ENCODE results near the gene DENND1B.
"Not testable (repeated sequence)": the region's sequence is repeated elsewhere in the genome, so short reads cannot be mapped to it uniquely, and the experiment has no call there.

The DENND1B gene

DNA sequence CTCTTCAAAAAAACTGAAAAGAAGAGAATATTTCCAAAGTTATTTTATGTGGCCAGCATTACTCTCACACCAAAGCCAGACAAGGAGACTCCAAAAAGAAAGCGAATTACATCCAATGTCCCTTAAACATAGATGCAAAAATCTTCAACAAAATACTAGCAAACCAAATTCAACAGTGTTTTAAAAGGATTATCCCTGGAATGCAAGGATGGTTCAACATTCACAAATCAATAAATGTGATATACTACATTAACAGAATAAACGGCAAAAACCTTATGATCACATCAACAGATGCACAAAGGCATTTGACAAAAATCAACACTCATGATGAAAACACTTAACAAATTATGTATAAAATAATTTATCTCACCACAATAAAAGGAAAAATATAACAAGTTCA, 207.8 kb downstream of the DENND1B start:
- no peak for DNase-seq (ENCODE audit: low read depth in 1 of 2, low spot score in 1 of 2)

DNA sequence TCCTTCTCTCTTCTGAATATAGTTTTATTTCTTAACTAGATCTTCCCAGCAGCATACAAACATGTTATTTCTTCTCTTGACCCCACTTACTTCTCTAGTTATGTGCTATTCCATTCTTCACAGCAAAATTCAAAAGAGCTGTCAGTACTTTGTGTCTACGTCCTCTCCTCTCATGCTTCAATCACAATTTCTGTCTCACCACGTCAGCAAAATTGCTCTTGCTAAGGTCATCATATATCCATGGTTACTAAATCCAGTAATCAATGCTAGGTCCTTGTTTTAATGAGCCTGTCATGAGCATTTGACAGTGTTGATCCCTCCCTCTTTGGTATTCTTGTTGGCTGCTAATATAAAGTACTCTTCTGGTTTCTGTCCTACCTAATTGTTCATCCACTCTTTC, 214.2 kb downstream of the DENND1B start:
- DNase-seq (ENCODE audit: low read depth in 1 of 2, low spot score in 1 of 2), result no peak

DNA sequence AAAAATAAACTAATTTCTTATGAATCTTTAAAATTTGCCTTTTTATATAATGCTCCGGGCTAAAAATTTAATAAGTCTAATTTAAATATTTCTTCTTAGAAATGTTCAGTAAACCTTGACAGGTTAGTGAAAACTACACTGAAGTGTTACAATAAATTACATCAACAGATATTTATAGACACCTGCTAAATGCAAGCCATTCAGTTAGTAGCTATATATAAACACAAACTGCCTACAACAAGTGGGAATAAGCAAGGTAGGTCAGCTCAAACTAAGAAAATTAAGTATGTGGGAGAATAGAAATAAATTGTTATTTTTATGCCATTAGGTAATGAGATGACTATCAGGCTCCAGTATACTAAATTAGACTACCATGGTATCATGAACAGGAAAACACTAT, 215.6 kb downstream of the DENND1B start:
- DNase-seq (ENCODE audit: low read depth in 1 of 2, low spot score in 1 of 2), result no peak

DNA sequence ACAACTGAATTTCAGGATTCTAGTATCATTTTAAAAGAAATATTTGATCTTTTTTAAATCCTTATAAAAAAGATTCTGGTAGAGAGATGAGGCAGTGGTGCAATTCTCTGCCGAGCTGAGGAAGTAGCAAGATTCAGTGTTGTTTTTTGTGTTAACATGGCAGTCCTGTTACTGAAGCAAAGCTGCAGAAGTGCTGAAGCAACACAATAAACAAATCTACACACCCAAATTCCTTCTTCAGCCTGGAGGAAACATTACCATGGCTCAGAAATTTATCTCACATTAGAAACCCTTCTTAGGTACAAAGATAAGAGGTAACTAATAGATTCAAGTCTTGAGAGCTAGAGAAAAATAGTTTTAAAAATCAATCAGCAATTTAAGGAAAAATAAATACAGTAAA, 216.0 kb downstream of the DENND1B start:
- DNase-seq (ENCODE audit: low read depth in 1 of 2, low spot score in 1 of 2), result no peak

DNA sequence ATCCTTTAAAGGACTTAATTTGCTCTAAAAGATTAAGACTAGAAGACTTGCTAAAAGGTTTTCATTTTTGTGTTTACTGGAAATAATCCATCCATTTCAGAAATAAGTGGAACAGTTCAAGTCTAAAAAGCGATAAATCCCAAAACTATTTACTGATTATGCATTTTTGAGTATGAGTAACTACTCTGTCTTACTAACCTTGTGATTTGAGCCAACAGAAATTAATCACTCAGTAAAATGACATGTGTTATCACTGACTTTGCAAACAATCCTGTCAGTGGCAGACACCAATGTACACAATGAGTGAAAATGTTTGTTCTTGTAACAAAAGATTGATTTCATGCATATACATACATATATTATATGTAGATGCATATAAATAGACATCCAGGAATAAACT, 218.0 kb downstream of the DENND1B start:
- no peak for DNase-seq (ENCODE audit: low read depth in 1 of 2, low spot score in 1 of 2)

DNA sequence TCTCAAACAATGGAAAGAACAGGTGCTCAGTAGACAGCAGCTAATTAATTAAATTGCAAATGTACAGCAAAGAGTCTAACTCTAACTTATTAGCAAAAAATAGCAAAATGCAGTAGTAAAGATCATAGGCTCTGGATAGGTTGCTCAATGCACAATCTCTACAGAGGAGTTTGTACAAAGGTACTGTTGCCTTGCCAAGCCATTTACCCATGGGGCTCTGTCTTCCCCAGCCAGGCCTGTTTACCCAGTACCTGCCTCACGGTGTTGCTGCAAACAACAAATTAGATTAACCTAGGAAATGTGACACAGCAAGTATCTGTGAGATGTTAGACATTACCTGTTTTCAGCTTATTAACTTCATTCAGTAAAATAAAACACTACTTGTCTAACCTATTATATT, 222.0 kb downstream of the DENND1B start:
- DNase-seq (ENCODE audit: low read depth in 1 of 2, low spot score in 1 of 2), result no peak

DNA sequence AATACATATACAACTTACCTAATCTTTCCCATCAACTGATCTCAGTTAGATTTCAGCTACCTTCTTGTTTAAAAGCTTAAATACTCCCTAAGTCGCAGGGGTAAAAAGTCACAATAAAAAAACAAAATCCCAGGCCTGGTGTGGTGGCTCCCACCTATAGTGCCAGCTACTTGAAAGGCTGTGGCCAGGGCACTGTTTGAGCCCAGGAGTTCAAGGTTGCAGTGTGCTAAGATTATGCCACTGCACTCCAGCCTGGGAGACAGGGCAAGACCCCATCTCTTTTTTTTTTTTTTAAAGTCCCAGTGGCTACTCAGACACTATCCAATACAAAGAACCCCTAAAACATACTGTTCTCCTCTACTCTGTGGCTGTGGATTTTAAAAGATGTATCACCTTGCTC, 228.3 kb downstream of the DENND1B start:
- DNase-seq (ENCODE audit: low read depth in 1 of 2, low spot score in 1 of 2), result no peak

DNA sequence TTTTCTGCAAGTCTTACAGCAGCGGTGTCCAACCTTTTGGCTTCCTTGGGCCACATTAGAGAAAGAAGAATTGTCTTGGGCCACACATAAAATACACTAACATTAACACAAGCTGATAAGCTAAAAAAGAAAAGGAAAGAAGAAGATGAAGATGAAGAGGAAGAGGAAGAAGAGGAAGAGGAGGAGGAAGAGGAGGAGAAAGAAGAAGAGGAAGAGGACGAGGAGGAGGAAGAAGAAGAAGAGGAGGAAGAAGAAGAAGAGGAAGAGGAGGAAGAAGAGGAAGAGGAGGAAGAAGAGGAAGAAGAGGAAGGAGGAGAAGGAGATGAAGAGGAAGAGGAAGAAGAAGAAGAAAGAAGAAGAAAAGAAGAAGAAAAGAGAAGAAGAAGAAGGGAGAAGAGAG, 230.7 kb downstream of the DENND1B start:
- no peak for DNase-seq (ENCODE audit: low read depth in 1 of 2, low spot score in 1 of 2)

DNA sequence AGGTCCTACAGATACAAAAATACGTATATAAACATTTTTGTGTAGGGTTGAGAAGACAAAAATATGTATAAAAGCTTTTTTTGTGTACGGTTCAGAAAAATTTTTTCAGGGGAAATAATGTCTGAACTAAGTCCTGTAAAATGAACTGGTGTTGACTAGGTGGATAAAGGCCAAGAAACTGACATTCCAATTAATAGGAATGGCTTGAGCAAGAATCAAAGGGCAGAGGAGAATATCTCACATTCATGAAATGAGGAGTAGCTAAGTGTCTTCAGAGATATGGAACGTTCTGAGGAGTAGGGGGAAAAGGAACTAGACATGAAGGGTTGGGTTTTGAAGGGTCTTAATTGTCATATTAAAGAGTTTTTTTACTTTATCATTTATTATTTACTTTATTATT, 231.2 kb downstream of the DENND1B start:
- no peak for DNase-seq (ENCODE audit: low read depth in 1 of 2, low spot score in 1 of 2)

DNA sequence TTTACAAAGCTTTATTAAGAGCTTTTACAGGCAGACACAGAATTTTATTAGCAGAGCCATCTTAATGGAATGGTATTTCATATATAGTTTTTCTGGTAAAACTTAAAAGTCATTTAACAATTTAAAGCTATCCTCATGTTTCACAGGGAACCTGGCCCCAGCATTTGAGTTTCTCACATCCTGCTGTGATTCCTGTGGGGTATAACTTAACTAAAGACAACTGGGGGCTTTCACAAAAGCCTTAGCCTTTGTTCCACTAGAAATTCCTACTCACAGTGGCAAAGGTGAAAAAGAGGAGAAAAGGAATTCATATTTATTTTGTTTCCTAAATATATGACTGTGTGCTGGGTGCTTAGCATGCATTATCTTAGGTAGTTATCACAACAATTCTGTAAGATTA, 233.9 kb downstream of the DENND1B start:
- DNase-seq (ENCODE audit: low read depth in 1 of 2, low spot score in 1 of 2), result no peak

DNA sequence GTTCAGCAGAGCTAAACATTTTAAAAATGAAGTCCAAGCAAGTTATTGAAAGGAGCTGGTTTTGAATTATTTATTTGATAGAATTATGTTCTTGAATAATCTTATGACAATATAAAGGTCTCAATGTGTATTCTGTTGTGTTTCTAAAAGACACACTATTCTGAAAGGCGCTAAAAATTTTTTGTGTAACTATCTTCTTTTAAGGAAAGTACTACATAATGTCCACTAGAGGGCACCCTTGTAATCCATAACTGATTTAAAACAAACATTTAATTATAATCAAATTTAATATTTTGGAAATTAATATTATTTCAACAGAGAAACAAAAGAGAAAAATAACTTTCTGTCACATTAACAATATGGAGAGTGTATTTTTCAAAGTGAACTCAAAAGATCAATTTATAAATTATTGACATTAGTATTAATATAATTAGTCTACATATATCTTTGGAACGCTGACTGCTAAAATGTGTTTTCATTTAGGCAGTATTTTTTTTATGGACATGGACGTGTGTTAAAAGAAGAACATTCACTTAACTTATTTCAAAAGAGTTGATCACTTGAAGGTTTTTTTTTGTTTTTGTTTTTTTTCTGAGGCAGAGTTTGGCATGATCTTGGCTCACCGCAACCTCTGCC, 248.4 kb downstream of the DENND1B start:
- DNase-seq (ENCODE audit: low read depth in 1 of 2, low spot score in 1 of 2), result no peak

DNA sequence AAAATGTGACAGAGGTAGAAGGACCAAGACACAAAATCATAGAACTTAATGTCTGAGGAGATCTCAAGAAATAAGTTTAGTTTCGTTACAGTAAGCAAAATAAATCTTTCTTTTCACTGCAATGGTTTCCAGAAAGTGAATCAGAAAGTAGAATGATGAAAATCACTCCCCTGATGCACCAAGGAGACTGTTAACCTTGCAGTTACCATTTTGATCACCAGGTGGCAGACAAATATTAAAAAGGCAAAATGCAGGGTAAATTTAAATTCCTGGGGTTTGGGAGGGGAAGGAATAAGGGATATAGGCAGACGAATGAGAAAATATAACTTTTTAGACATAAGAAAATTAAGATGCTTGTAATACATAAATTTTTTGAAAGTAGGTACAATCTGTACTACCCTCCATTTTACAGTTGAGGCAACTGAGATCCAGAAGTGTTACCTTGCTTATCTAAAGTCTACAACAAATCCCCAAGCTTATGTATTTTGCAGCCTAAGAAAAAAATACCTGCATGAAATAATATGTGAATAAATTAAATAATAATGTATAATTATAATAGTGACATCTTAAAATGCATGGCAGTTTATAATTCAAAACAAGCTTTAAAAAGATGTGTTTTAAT, 254.1 kb downstream of the DENND1B start:
- no peak for DNase-seq (ENCODE audit: low read depth in 1 of 2, low spot score in 1 of 2)

DNA sequence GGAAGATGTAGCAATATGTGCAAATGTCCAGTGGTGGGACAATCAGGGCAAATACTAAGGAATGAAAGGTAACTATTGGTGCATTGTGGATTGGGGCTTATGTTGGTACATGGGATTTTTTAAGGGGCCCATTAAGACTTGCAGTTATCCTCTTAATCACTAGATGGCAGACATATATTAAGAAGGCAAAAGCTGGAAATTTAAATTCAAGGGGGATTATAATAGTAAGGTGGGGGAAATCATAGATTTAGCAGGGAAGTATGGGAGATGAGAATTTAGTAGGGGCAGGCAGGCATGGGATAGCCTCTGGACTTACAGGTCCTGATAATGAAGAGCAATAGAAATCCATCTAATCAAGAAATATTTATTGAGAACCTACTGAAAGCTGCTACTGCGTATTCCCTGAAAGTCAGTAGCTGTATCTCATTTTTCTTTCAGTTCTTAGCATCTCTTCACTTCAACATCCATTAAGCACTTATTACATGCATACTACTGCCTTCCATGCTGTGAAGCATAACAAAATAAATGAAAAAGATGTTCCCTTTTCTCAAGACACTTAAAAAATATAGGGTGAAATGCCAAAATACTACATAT, 255.4 kb downstream of the DENND1B start:
- DNase-seq (ENCODE audit: low read depth in 1 of 2, low spot score in 1 of 2), result no peak

DNA sequence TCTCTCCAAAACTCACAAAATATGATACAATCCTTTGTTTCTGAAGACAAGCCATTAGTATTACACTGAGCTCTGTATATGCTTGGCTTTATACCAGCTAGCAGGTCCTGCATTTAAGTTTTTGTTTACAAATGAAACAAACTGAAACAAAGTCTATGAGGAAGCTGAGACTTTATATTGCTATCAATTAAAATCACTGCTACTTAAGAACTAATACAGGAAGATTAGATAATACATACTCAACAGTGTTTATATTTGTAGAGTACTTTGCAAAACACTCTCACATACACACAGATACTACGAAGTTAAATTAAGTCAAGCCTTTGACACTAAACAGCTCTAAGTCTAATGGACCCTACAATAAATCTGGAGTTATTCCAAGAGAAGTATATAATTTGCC, 259.9 kb downstream of the DENND1B start:
- DNase-seq (ENCODE audit: low read depth in 1 of 2, low spot score in 1 of 2), result no peak

DNA sequence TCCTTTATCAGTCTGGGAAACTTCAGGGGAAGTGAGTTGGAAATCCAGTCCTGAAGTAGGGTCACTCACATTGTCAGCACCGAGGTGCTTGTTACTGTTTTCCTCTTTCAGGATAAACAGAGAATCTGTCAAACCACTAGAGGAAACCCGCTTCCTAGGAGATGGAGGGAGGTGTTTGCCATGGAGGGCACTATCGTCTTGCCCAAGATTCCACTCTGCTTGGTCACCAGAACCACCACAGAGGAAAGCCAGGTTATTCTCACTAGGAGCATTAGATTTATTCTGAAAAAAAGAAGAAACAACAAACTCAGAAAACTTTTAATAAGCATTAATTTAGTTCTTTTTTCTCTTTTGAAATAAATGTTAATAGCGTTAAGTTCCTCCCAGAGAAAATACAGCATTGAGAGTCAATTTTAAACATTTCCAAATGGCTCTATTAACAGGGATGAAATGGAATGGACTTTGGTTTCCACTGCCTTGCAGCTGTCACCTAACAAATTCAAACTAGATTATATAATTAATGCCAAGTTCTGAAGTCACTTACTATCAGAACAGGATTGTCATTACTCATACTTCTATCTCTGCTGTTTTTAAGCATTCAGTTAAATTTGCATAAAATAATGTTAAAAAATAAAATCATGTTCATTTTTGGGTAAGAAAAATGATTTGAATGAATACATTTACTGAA, 264.4 kb downstream of the DENND1B start:
- no peak for DNase-seq (ENCODE audit: low read depth in 1 of 2, low spot score in 1 of 2)

DNA sequence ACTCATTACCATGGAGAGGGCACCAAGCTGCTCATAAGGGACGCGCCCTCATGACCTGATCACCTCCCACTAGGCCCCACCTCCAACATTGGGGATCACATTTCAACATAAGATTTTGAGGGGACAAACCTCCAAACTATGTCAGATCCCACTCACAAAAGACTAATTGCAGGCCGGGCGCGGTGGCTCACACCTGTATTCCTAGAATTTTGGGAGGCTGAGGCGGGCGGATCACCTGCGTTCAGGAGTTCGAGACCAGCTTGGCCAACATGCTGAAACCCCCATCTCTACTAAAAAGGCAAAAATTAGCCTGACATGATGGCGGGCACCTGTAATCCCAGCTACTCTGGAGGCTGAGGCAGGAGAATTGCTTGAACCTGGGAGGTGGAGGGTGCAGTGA, 278.6 kb downstream of the DENND1B start:
- DNase-seq (ENCODE audit: low read depth in 1 of 2, low spot score in 1 of 2), result no peak

DNA sequence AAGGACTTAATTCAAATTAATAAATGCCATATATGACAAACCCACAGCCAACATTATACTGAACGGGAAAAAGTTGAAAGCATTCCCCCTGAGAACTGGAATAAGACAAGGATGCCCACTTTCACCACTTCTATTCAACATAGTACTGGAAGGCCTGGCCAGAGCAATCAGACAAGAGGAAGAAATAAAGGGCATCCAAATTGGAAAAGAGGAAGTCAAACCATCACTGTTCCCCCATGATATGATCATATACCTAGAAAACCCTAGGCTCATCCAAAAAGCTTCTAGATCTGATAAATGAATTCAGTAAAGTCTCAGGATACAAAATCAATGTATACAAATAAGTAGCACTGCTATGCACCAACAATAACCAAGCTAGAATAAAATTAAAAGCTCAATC, 283.8 kb downstream of the DENND1B start:
- not testable (repeated sequence) for DNase-seq (ENCODE audit: low read depth in 1 of 2, low spot score in 1 of 2)

DNA sequence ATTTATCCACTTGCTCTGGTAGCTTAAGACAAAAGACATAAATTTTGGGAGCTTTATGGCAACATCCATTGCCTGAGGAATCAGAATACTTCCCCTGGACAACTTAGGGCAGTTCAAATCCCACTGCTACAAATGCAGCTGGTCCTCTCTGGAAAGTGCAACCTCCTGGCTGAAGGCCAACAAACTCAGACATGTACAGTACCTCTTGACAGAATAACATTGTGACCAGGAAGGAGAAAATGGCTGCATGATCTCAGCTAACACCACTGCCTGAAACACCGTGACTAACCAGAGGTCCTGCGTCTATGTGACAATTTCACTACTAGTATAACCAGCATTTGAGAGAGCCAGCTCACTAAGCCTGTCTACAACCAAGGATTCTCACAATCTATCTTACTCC, 288.3 kb downstream of the DENND1B start:
- DNase-seq (ENCODE audit: low read depth in 1 of 2, low spot score in 1 of 2), result no peak

DNA sequence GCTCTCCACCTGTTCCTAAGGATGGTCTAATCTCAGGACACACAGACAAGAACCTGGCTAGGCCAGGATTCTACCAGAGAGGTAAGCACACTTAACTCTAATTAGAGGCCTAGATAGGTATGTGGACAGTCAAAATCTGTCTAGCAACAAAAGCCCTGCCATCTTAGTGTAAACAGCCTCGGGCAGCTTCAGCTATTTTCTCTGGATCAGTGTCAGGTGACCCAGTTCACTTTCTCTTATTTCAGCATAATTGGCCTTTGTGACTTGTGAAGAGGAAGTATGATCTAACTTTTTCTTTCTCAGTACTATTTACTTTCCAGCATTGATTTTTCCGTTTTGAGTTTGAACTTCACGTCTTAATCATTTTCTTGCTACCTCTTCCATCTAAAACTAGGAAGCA, 289.5 kb downstream of the DENND1B start:
- DNase-seq (ENCODE audit: low read depth in 1 of 2, low spot score in 1 of 2), result no peak

DNA sequence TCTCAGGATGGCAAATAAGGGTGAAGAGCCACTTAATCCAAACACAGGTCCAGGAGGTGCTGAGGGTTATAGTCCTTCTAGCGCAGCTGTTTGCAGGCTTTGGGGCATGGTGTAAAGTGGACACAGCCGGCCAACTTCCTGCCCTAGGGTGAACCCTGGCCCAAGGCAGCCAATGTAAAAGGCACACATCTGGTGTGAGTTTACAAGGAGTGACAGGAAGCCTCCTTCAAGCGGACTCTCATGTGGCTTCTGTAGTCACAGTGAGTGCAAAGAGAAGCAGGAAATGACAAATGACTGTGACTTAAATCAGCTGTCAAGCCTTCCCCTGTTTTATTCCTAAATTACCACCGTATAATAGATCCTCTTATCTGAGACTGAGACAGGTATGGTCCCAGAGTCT, 294.2 kb downstream of the DENND1B start:
- DNase-seq (ENCODE audit: low read depth in 1 of 2, low spot score in 1 of 2), result no peak

DNA sequence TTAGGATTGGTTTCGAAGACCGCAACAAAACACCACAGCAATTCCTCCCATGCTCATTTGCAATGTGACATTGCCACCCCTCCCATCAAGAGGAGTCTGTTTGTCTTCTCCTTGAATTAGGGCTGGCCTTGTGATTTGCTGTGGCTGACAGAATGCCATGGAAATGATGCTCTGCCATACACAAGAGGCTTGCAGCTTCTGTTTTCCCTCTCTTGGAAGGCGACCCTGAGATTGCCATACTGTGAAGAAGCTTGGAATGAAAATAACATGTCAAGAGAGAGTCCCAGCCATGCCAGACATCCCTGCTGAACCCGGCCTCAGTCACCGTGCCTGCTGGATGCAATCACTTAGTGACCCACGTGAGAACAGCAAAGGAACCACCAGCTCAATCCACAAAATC, 294.8 kb downstream of the DENND1B start:
- no peak for DNase-seq (ENCODE audit: low read depth in 1 of 2, low spot score in 1 of 2)

DNA sequence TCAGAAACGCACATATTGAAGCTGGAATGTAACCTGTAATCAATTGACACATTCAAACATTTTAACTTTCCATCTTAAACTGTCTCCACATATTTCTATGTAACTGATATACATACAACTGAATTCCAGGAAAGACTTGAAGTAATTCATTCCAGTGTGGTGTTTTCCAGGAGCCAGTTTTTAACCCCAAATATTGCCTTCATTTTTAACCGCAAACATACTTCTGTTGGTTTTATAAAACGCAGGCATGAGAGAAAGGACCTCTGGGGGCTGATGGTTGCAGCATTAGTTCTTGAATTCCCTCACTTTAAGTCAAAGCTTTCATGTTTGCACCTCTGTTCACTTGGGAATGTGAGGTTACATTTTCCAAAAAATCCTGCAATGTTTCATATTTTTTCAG, 303.1 kb downstream of the DENND1B start:
- no peak for DNase-seq (ENCODE audit: low read depth in 1 of 2, low spot score in 1 of 2)
